GM21717 (cell line): ENCODE results near the gene EIF5A.

ENCODE experiments used
- ATAC-seq: cut with Tn5 transposase; IDR thresholded peaks from one replicate; pipeline ENCODE4 v1.9.1; 2021; ENCODE audit warnings: mild to moderate bottlenecking, moderate library complexity; ENCODE audit not compliant: unreplicated experiment

Gene EIF5A

GRCh38 chr17:7312432-7313087 is 5.1 kb downstream of the EIF5A start:
- ATAC-seq: no peak

DNA sequence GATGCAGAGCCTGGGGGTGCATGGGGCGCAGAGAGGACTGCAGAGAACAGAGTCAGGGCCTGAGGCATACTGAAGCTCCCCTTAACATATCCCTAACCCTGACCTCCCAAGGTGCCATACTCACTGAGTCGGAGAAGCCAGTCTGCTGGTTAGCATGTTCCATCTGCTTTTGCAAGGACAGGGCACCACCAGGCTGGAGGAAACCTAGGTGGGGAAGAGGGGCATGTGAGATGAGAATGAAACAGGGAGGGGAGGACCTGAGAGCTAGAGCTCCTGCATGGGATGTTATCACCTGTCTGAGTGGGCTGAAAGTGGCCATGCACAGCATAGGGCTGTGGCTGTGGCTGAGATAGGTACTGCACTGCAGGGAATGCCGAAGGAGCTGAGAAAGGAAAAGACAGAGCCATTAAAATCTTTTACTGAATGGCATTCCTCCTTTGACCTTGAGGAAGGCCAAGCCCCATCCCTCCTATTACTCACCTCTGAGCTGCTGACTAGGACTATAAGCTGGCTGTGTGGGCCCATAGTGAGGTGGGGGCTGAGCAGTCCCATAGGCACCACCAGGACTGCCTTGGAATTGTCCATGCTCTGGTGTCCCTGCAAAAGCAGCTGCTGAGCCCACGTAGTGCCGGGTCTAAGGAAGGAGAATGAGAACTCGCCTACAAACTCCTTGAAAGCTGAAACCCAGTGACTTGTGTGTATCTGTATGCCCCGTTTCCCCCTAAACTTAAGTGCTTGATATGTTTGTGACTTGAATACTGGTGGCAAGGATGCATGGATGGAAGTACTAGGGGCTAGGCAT is 5.9 kb downstream of the EIF5A start:
- no peak for ATAC-seq

DNA sequence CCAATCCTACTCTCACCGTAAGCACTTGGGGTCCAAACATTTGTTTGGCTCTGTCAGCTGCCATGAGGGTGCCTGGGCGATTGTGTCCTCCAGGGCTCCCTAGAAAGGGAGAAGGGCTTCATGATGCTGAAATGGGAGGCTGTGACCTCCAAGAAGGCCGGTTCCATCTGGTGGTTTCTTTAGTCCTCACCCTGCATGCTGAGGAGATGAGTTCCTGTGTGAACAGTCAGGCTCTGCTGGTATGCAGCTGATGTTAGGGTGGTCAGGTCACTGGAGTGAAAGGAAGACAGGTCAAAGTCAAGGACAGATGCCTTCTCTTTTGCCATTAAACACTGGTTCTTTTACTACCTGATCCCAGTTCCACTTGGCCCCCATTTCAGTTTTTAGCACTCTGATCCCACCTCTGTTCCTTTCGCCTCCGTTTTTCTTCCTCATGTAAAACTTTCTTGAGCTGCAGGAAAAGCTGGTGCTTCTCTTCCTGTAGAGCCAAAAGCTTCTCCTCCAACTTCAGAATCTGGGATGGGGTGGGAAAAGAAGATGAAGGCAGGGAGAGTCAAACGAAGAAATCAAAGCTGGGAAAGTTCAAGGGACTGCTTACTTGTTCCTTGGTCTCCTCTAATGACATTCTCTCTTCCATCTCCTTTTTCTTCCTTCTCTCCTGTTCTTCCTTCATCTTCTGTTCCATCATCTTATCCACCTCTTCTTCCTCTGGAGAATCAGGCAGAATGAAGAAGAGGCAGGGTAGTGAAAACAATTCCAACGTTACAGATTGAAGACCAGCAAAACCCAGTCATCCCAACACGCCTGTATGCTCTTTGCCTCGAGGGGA is 6.7 kb downstream of the EIF5A start:
- no peak for ATAC-seq

DNA sequence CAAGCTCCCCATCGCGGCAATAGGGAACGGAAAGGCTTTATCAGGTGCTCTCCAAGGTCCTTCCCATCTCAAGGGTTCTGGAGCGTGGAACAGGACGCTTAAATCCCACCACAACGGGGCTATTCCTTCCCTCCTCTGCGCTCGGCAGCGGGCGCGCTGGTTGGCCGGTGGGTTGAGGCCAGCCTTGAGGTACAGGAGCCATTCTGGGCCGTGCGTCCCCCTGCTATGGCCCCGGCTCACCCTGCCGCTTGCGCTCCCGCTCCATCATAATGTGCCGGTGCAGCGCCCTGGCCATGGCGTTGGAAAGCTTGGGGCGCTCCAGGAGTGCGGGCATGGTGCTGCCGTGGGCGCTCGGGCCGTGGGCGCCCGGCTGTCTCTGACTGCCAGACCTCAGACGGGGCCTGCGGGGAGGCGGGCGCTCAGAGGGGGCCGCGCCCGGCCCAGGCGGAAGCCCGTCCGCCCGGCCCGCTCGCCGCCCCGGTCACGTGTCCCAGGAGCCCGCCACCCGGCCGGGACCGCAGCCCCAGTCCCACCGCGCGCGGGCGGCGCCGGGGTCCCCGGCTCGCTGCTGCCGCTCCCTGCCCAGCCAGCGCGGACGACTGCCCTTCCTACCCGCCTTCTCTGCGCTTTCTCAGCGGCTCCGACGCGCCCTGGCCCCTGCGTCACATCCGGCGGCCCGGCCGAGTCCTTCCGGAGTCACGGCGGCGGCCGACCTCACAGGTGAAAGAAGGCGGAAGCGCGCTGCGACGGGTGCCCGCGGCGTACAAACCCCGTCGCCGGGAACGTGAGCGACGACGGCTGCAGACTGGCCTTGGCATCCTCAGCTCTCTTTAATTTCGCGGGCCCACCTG is 7.5 kb downstream of the EIF5A start, which contains the start of gene GPS2:
GPS2 (minus strand) TSS at position 642 of the 851 bp plus-strand sequence; CDS start at position 334, 308 bp downstream.
- ATAC-seq: peak; percentile 45

DNA sequence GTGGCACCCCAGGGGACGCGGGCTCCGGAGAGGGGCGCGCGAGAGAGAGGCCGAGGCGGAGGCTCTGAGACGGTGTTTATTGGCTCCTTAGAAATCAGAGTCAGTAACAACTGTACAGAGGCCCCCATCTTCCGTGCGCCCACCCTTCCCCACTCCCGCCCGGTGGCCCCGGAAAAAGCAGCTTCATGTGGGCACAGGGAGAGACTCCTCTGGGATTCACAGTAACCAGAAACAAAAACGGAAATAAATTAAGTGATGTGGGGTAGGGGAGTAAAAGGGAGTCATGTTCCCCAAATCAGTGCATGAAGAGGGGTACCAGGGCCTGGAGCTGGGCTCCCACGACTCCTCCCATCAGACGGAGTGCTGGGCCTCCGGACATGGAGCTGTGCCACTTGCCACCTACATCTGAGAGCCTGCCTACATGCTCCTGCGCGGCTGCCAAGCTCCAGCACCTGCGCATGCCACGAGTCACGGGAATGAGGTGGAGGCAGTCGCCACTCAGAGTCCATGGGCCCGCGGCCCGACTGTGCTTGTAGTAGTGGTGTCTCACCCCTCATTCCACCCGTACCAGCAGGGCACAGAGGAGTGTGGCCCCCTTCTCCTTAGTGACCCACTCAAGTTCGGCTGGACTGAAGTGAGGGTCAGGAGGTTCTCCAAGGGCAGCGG is 8.3 kb downstream of the EIF5A start:
- no peak for ATAC-seq

GRCh38 chr17:7317161-7317803 is 9.9 kb downstream of the EIF5A start:
- ATAC-seq: no peak

- ATAC-seq: no peak
Observed at GRCh38 chr17:7318121-7318860, 10.9 kb downstream of the EIF5A start.

DNA sequence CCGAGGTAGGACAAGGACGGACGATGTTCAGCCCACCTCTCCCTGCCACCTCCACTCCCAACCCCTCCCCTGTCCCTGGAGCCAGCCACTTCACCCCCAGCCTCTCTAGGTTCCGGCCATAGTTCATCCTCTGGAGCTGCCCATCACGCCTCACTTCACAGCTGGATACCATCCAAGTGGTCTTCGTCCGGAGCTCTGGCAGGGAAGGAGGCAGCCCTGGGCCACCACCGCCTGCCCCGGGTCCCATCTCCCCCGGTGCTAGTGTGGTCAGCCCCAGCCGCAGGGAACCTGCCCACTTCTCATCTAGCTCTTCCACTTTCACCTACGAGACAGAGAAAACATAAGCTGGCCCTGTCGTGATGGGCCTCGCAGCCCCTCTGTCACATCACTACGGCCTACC is 14.0 kb downstream of the EIF5A start:
- no peak for ATAC-seq

DNA sequence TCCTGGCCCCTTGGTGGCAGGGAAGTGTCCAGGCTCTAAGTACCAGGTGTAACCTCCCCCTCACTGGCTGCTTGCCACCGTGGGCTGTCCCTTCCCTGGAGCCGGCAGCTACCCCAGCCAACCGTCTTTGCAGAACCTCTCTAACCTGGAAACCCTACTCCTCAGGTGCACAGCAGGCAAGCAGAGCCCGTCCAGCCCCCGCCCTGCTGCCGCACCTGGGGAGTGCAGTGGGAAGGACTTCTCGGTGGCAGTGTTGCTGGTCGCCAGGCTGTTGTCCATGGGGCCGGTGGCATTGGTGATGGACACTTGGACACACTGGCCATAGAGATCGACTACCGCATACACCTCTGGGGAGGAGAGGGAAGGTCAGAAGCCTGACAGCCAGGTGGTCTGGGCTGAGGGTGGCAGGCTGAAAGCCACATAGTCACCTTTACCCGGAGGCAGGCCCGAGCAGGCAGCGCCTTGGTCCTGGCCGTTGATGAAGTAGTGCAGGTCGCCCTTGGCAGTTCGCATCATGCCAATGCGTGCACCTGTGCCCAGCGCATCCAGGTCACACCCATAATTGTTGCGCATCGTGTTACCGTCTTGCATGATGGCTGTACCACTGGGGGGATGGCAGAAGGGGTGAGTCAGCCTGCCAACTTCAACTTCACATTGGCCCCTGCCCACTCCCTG is 15.2 kb downstream of the EIF5A start:
- ATAC-seq: no peak

DNA sequence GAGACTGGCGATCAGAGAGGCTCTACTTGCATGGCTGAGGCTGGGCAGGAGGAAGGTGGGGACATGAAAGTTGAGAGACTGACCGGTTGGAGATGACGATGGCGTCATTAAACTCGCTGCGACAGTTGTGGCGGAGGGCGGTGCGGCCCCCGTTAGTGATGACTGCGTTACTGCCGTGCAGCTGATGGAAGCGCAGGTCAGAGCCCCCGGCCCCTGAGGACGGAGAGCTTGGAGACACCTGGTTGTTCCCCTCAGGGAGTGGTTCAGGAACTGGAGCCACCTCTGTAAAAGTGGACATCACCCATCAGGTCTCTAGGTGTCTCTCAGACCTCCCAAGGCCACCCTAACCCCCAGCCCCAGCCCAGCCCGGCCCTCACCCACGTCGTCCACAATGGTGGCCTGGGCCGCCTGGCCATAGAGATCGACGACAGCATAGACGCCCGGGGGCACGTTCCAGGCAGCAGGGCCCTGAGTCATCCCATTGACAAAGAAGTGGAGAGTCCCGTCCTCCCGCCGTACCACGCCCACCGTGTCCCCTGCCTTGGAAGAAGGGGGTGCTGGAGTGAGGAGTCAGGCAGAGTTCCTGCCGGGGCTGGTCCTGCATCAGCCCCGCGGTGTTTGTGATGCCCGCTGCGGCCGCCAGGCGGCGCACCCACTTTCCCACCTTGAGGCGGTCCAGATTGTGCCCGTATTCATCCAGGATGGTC is 16.5 kb downstream of the EIF5A start:
- no peak for ATAC-seq

DNA sequence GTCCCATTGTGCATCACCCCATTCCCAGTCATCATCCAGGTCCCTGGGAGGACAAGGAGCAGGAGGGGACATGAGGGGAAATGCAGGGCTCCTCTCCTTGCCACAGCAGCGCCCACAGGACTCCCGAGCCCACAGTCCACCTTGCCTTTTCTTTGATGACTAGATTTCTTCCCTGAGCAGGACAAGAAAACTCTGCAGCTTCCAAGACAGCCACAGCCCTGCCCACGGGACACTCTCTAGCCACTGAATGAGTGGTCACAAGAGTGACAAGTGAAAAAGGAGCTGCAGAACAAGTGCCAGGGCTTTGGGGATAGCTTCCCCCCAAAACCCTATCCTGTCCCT is 17.0 kb downstream of the EIF5A start:
- no peak for ATAC-seq

GRCh38 chr17:7325031-7325528 is 17.7 kb downstream of the EIF5A start:
- ATAC-seq: no peak

DNA sequence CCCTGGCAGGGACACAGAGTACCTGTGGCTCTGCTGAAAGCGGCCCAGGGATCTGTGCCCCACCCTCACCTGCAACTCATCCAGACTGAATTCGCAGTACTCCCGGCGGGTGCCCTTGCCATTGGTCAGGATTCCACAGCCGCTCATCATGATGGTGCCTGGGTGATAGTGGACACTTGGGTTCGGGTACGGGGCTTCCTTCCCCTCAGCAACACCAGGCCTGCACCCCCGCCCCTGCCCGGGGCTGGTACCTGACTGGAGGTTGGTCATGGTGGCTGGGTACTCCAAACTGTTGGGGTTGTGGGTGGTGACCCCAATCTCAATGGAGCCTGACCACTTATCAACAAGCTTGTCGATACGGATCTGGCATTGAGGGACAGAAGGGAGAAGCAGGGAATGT is 18.8 kb downstream of the EIF5A start:
- ATAC-seq: no peak

GRCh38 chr17:7327056-7327455 is 19.6 kb downstream of the EIF5A start:
- ATAC-seq: no peak

DNA sequence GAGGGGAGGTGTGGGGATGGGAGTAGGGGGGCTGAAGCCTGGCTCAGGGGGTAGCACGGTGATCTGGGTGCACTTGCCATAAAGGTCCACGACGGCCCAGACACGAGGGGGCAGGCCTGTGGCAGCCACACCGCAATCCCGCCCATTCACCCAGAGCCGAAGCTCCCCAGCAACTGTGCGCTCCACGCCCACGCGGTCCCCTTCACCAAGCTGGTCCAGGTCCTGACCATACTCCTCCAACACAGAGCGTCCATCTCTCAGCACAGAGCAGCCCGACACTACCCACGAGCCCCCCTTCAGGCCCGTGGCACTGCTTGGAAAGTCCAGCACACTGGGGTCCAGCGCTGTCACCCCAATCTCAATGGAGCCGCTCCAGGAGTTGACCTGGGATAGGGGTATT is 20.1 kb downstream of the EIF5A start:
- ATAC-seq: no peak

DNA sequence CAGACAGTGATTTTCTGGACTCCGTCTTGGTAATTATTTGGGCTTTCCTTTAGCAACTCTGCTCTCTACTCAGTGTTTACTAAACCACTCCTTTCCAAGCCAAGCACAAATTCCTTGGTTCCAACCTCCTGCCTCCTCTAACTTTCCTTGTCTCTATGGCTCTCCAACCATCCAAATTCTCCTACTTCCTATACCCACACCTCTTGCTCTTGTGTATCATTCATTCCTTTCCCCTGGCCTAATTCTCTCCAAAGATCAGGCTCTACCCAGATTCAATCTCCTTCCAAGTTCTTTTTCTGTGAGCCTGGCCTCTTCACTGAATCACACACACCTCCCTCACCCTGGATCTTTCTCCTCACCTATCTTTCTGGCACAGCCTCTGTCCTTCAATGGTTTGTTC is 20.6 kb downstream of the EIF5A start:
- ATAC-seq: no peak

DNA sequence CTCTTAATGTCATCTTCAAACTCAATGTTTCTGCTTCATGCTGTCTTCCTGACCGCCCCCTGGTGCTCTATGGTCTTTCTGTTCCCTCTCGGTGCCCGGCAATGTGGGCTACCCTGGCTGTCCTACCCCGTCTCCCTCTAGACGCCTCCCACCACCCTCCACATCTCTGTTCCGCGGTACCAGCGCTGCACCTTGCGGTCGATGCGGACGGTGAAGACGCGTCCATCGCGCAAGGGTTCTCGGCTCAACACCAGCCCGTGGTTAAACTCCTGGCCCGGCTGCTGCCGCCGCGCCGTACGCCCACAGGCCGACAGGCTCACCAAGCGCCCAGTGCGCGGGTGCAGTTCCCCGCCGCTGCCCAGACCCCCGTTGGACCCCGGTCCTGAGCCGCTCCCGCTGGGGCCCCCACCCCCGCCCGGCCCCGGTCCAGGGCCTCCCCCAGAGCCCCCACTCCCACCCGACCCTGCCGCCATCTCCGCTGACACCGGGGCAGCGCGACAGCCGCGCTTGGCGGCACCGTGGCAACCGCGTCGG is 21.5 kb downstream of the EIF5A start, which contains the start of gene NEURL4:
NEURL4 (minus strand) TSS at position 496 of the 534 bp plus-strand sequence; CDS start at position 473, 23 bp downstream.
- peak; percentile 7 for ATAC-seq
